DND-41 (cell line): ENCODE data around the gene DYNC1I1.

Experiments used
- CTCF ChIP-seq: IDR thresholded peaks from 2 replicates; pipeline ENCODE4 v1.5.1; 2012; ENCODE audit warnings: borderline replicate concordance, low read length, moderate library complexity, mild to moderate bottlenecking; ENCODE audit not compliant: poor library complexity, severe bottlenecking; ENCODE audit errors: extremely low read depth
- EZH2 ChIP-seq: IDR thresholded peaks from 3 replicates; pipeline ENCODE4 v1.6.1; 2012; ENCODE audit warnings: borderline replicate concordance, low read depth, mild to moderate bottlenecking, moderate library complexity, low read length, inconsistent platforms; ENCODE audit not compliant: severe bottlenecking

DNA sequence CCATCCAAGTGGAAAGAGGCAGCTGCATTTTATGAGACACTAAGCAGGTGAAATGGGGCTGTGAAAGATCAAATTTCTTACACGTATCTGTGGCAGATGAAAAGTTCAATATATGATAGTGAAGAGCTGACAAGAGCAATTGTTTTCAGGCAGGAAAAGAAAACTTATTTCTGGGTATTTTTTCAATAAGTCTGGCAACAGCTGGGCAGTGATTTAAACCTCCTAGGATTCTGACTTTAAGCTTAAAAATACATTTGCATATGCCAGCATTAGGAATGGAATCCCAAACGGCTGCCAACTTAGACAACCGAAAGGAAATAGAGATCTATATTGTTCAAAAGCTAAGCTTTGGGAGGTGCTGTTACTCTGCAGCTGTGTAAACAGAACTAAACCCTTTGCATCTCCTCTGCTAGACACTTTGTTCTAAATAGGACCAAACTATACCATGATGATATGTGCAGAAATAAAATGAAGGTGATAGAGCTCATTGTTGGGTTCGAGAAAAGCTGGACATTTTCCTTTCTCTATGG is 26.1 kb downstream of the DYNC1I1 start:
- TF ChIP-seq CTCF (no peak), EZH2 (no peak)
